HCT116 (cell line): ENCODE results near the gene PPP1R3G. TPM values are rescaled to one million over a fixed set of nuclear protein-coding genes. Genes with fewer than 3 reads are reported as not detected.

ENCODE experiments used
- ATAC-seq: fragments of 200-7000 bp; cut with Tn5 transposase; 2 replicates; pipeline ENCODE4 v1.9.1; 2020; ENCODE audit warnings: mild to moderate bottlenecking, moderate library complexity
- BruUV-seq: library from RNA; stranded (reverse); fragments of 400-500 nt; replicated peaks from 2 replicates; lab custom pipeline; 2021; lab: Mats Ljungman, UMichigan
- CTCF ChIA-PET: fragments of 300-600 bp; sonication (Branson Sonifier 250); formaldehyde crosslinking; loops from one replicate; lab custom pipeline; 2021; ENCODE audit warnings: antibody characterized with exemption; lab: Charles Lee
- POLR2A ChIA-PET: fragments of 300-600, 350-600 bp; sonication (Branson Sonifier 250); formaldehyde crosslinking; loops from one replicate; lab custom pipeline; 2021; ENCODE audit warnings: antibody characterized with exemption; lab: Charles Lee
- RAD21 ChIA-PET, 2 experiments: fragments of 300-600 bp; sonication (Branson Sonifier 250); formaldehyde crosslinking; loops; one replicate each; lab custom pipeline; 2023; ENCODE audit warnings: low total read pairs in 2 of 2; ENCODE audit not compliant: uncharacterized antibody in 2 of 2, unreplicated experiment in 2 of 2, low non-redundant PET in 1 of 2; lab: Charles Lee
- DNase-seq: peaks from one replicate; pipeline ENCODE4 v3.0.0-alpha.2; 2010; ENCODE audit warnings: low read depth, low spot score
- H2AFZ ChIP-seq: fragments of 200-600 bp; shearing (Covaris generic), sonication (generic); 2 replicates; pipeline ENCODE4 v1.6.1; 2017; ENCODE audit warnings: low read depth, mixed run types, mixed read lengths, antibody characterized with exemption, low read length; ENCODE audit not compliant: poor library complexity, severe bottlenecking
- H3K27ac ChIP-seq: 2 replicates; pipeline ENCODE4 v1.5.1; 2012; ENCODE audit warnings: low read depth, low read length
- H3K27me3 ChIP-seq: fragments of 200-600 bp; sonication (generic); 2 replicates; pipeline ENCODE4 v1.6.1; 2016; ENCODE audit warnings: mixed run types, low read length, mixed read lengths; ENCODE audit not compliant: insufficient read depth
- H3K36me3 ChIP-seq, 2 experiments: fragments of 200-500 bp in 1 of 2; fragments of 200-600 bp in 1 of 2; sonication (Bioruptor generic) in 1 of 2; sonication (generic) in 1 of 2; 2 replicates each; pipeline versions ENCODE4 v1.5.1 to v1.6.1; 2014 to 2016; ENCODE audit warnings: low read length in 2 of 2, inconsistent platforms in 1 of 2, mixed read lengths in 1 of 2, mixed run types in 1 of 2; ENCODE audit not compliant: insufficient read depth in 2 of 2, control insufficient read depth in 1 of 2
- H3K4me1 ChIP-seq, 2 experiments: fragments of 200-600 bp in 1 of 2; sonication (generic) in 1 of 2; 2 replicates each; pipeline versions ENCODE4 v1.5.1 to v1.6.1; 2012 to 2017; ENCODE audit warnings: low read length in 2 of 2, inconsistent platforms in 1 of 2, mild to moderate bottlenecking in 1 of 2, mixed read lengths in 1 of 2, mixed run types in 1 of 2, moderate library complexity in 1 of 2; ENCODE audit not compliant: insufficient read depth in 2 of 2, control insufficient read depth in 1 of 2
- H3K4me2 ChIP-seq: fragments of 200-600 bp; sonication (generic); 2 replicates; pipeline ENCODE4 v1.6.1; 2017; ENCODE audit warnings: mixed run types, low read length, mixed read lengths
- H3K4me3 ChIP-seq, 2 experiments: fragments of 200-600 bp in 1 of 2; sonication (generic) in 1 of 2; replicated peaks in 1 of 2; 2 replicates each; pipeline ENCODE4 v1.5.1; 2011 to 2016; ENCODE audit warnings: low read length in 2 of 2, control low read depth in 1 of 2, low read depth in 1 of 2, mild to moderate bottlenecking in 1 of 2, mixed read lengths in 1 of 2, mixed run types in 1 of 2
- H3K79me2 ChIP-seq: fragments of 200-600 bp; sonication (generic); 2 replicates; pipeline ENCODE4 v1.6.1; 2017; ENCODE audit warnings: mild to moderate bottlenecking, mixed run types, low read length, moderate library complexity, mixed read lengths; ENCODE audit not compliant: insufficient read depth
- H3K9ac ChIP-seq: fragments of 200-600 bp; sonication (generic); 2 replicates; pipeline ENCODE4 v1.6.1; 2016; ENCODE audit warnings: low read length, mixed read lengths
- H3K9me2 ChIP-seq: fragments of 200-600 bp; sonication (generic), shearing (Covaris generic); 2 replicates; pipeline ENCODE4 v1.6.1; 2017; ENCODE audit warnings: mixed run types, mild to moderate bottlenecking, moderate library complexity; ENCODE audit not compliant: insufficient read depth
- H3K9me3 ChIP-seq, 2 experiments: fragments of 200-500 bp in 1 of 2; fragments of 200-600 bp in 1 of 2; sonication (Bioruptor generic) in 1 of 2; sonication (generic) in 1 of 2; 2 replicates each; pipeline ENCODE4 v1.6.1; 2014 to 2017; ENCODE audit warnings: low read length in 2 of 2, mixed read lengths in 2 of 2, inconsistent platforms in 1 of 2, low read depth in 1 of 2, mild to moderate bottlenecking in 1 of 2, mixed run types in 1 of 2, moderate library complexity in 1 of 2; ENCODE audit not compliant: control insufficient read depth in 1 of 2, insufficient read depth in 1 of 2
- H4K20me1 ChIP-seq: fragments of 200-600 bp; sonication (generic), shearing (Covaris generic); 2 replicates; pipeline ENCODE4 v1.6.1; 2017; ENCODE audit warnings: mixed run types, mild to moderate bottlenecking, moderate library complexity; ENCODE audit not compliant: insufficient read depth
- CEBPB ChIP-seq: IDR thresholded peaks from 2 replicates; pipeline ENCODE4 v1.6.1; 2012; ENCODE audit warnings: low read depth
- EGR1 ChIP-seq: IDR thresholded peaks from 2 replicates; pipeline ENCODE4 v1.6.1; 2012; ENCODE audit warnings: low read depth
- EZH2 ChIP-seq: fragments of 200-600 bp; sonication (generic); IDR thresholded peaks from 2 replicates; pipeline ENCODE4 v1.6.1; 2017; ENCODE audit warnings: antibody characterized with exemption, mixed run types
- POLR2AphosphoS5 ChIP-seq: IDR thresholded peaks from 2 replicates; pipeline ENCODE4 v1.6.1; 2011; ENCODE audit warnings: mild to moderate bottlenecking, low read depth, low read length, moderate library complexity
- REST ChIP-seq: IDR thresholded peaks from 2 replicates; pipeline ENCODE4 v1.6.1; 2012; ENCODE audit warnings: low read depth
- SP1 ChIP-seq: IDR thresholded peaks from 2 replicates; pipeline ENCODE4 v1.6.1; 2012; ENCODE audit warnings: low read depth
- ZFX ChIP-seq: fragments of 450-650 bp; IDR thresholded peaks from 2 replicates; pipeline ENCODE4 v1.6.1; 2017
- intact Hi-C: fragments of 100-400 bp; cut with micrococcal nuclease; formaldehyde crosslinking; loops from 2 replicates; pipeline ENCODE4 v1.10.0; 2022
- total RNA-seq: library from RNA; stranded (reverse); gene quantifications from one replicate; pipeline ENCODE4 v1.2.1, GENCODE V29; 2021; ENCODE audit not compliant: unreplicated experiment
- TF ChIP-seq, protein P1 (sequence below), 3 experiments: fragments of 200-600 bp in 1 of 3; sonication (generic) in 1 of 3; IDR thresholded peaks in 2 of 3; conservative IDR thresholded peaks in 1 of 3; 2 replicates each; pipeline ENCODE4 v1.5.1; 2012 to 2017; ENCODE audit warnings: low read depth in 2 of 3, low read length in 2 of 3, antibody characterized with exemption in 1 of 3, borderline replicate concordance in 1 of 3, control low read depth in 1 of 3, mild to moderate bottlenecking in 1 of 3, mixed read lengths in 1 of 3, mixed run types in 1 of 3, moderate library complexity in 1 of 3; ENCODE audit not compliant: insufficient read depth in 1 of 3
- TF ChIP-seq, protein P2 (sequence below): IDR thresholded peaks from 2 replicates; pipeline ENCODE4 v1.6.1; 2011; ENCODE audit warnings: mild to moderate bottlenecking, low read length, moderate library complexity; ENCODE audit not compliant: insufficient replicate concordance; ENCODE audit errors: extremely low read depth

The PPP1R3G gene
- total RNA-seq, 1 experiment from 2014 or later = 0.27 TPM

DNA sequence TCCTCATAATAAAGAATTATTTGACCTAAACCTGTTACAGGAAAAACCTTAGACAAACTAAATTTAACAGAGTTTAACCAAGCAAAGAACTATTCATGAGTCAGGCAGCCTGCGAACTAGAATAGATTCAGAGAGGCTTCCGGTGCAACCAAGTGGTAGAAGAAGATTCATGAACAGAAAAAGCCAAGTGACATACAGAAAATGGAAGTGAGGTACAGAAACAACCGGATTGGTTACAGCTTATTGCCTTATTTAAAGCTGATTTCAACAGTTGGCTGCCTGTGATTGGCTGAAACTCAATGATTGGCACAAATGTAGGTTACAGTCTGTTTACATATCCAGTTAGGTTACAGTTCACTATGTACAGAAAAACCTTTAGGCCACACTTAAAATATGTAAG, 10.1 kb downstream of the PPP1R3G start:
- Histone ChIP-seq H3K4me1 (peaks cover 0 to 8% of the 10 kb centered on the region in 2 experiments; a peak in 2 of 4 replicates), H3K79me2 (no peaks in the 10 kb centered on the region), H3K4me2 (no peak overlapping the region), H2AFZ (no peak overlapping the region), H3K9me2 (no peaks in the 10 kb centered on the region), H3K36me3 (no peaks in the 10 kb centered on the region), H3K9me3 (no peaks in the 10 kb centered on the region), H3K4me3 (no peak overlapping the region), H4K20me1 (no peaks in the 10 kb centered on the region), H3K27ac (no peak overlapping the region), H3K9ac (no peak overlapping the region), H3K27me3 (no peaks in the 10 kb centered on the region)
- DNase-seq (no peak), ATAC-seq (no peak)
- BruUV-seq = no TSS peak
- ChIA-PET RAD21 (no interaction called here), CTCF (no interaction called here), POLR2A (no interaction called here)
- intact Hi-C loops = no loop called here
- TF ChIP-seq REST (no peak), ZFX (no peak), EZH2 (no peak), SP1 (no peak), POLR2AphosphoS5 (no peak), EGR1 (no peak), CEBPB (no peak)
- TF ChIP-seq, protein P1, sequence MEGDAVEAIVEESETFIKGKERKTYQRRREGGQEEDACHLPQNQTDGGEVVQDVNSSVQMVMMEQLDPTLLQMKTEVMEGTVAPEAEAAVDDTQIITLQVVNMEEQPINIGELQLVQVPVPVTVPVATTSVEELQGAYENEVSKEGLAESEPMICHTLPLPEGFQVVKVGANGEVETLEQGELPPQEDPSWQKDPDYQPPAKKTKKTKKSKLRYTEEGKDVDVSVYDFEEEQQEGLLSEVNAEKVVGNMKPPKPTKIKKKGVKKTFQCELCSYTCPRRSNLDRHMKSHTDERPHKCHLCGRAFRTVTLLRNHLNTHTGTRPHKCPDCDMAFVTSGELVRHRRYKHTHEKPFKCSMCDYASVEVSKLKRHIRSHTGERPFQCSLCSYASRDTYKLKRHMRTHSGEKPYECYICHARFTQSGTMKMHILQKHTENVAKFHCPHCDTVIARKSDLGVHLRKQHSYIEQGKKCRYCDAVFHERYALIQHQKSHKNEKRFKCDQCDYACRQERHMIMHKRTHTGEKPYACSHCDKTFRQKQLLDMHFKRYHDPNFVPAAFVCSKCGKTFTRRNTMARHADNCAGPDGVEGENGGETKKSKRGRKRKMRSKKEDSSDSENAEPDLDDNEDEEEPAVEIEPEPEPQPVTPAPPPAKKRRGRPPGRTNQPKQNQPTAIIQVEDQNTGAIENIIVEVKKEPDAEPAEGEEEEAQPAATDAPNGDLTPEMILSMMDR (IDR thresholded peaks at IDR 0.05 in 2 of 3, conservative IDR thresholded peaks at IDR 0.05 in 1 of 3; ENCODE audit: borderline replicate concordance in 1 of 3, insufficient read depth in 1 of 3, low read depth in 2 of 3, low read length in 2 of 3) = no peak
- TF ChIP-seq, protein P2, sequence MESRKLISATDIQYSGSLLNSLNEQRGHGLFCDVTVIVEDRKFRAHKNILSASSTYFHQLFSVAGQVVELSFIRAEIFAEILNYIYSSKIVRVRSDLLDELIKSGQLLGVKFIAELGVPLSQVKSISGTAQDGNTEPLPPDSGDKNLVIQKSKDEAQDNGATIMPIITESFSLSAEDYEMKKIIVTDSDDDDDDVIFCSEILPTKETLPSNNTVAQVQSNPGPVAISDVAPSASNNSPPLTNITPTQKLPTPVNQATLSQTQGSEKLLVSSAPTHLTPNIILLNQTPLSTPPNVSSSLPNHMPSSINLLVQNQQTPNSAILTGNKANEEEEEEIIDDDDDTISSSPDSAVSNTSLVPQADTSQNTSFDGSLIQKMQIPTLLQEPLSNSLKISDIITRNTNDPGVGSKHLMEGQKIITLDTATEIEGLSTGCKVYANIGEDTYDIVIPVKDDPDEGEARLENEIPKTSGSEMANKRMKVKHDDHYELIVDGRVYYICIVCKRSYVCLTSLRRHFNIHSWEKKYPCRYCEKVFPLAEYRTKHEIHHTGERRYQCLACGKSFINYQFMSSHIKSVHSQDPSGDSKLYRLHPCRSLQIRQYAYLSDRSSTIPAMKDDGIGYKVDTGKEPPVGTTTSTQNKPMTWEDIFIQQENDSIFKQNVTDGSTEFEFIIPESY = no peak
